ENCODE measurements around the gene CREBBP. TPM values are rescaled to one million over a fixed set of nuclear protein-coding genes. Genes with fewer than 3 reads are reported as not detected.
A peak's percentile ranks its signal among the peaks of the same experiment; 100 is the strongest.

Gene CREBBP
- total RNA-seq, 1 donor from 2014 or later: 151 TPM

GRCh38 chr16:3792472-3793012, 88.0 kb downstream of the CREBBP start:
- Mint-ChIP-seq H3K27ac (peak overlapping the region; percentile 35), H3K4me3 (no peak overlapping the region), H3K36me3 (peaks cover 28% of the 10 kb centered on the region), H3K27me3 (ENCODE audit: low read depth) (no peaks in the 10 kb centered on the region), H3K9me3 (no peaks in the 10 kb centered on the region), H3K4me1 (peaks cover 2% of the 10 kb centered on the region)
- TF ChIP-seq CTCF (IDR thresholded peaks at IDR 0.05; ENCODE audit: unreplicated experiment): no peak
- no peak for DNase-seq (ENCODE audit: low spot score in 2 of 2, unreplicated experiment in 2 of 2)

- Mint-ChIP-seq H3K4me3 (no peak overlapping the region), H3K36me3 (peaks cover 30% of the 10 kb centered on the region), H3K27ac (no peak overlapping the region), H3K27me3 (ENCODE audit: low read depth) (no peaks in the 10 kb centered on the region), H3K9me3 (no peaks in the 10 kb centered on the region), H3K4me1 (no peaks in the 10 kb centered on the region)
- no peak for TF ChIP-seq CTCF (IDR thresholded peaks at IDR 0.05; ENCODE audit: unreplicated experiment)
- DNase-seq (ENCODE audit: low spot score in 2 of 2, unreplicated experiment in 2 of 2): no peak
These were observed 88.8 kb downstream of the CREBBP start for GRCh38 chr16:3791701-3792100.

- DNase-seq (ENCODE audit: low spot score in 2 of 2, unreplicated experiment in 2 of 2): no peak
- no peaks in the 10 kb centered on the region for H3K4me1 Mint-ChIP-seq
- no peaks in the 10 kb centered on the region for H3K9me3 Mint-ChIP-seq
- no peak for TF ChIP-seq CTCF (IDR thresholded peaks at IDR 0.05; ENCODE audit: unreplicated experiment)
- H3K27me3 Mint-ChIP-seq (ENCODE audit: low read depth): no peaks in the 10 kb centered on the region
- no peak overlapping the region for H3K4me3 Mint-ChIP-seq
- peaks cover 32% of the 10 kb centered on the region for H3K36me3 Mint-ChIP-seq
- H3K27ac Mint-ChIP-seq: no peak overlapping the region
These were observed 91.0 kb downstream of the CREBBP start for GRCh38 chr16:3789375-3790099.

GRCh38 chr16:3788711-3789374, 91.7 kb downstream of the CREBBP start:
- DNase-seq (ENCODE audit: low spot score in 2 of 2, unreplicated experiment in 2 of 2): no peak
- Mint-ChIP-seq H3K27me3 (ENCODE audit: low read depth) (no peaks in the 10 kb centered on the region), H3K4me3 (no peak overlapping the region), H3K9me3 (no peaks in the 10 kb centered on the region), H3K36me3 (peaks cover 32% of the 10 kb centered on the region), H3K4me1 (no peaks in the 10 kb centered on the region), H3K27ac (no peak overlapping the region)
- TF ChIP-seq CTCF (IDR thresholded peaks at IDR 0.05; ENCODE audit: unreplicated experiment): no peak

GRCh38 chr16:3787924-3788661, 92.4 kb downstream of the CREBBP start:
- no peak for TF ChIP-seq CTCF (IDR thresholded peaks at IDR 0.05; ENCODE audit: unreplicated experiment)
- H3K4me3 Mint-ChIP-seq: no peak overlapping the region
- H3K9me3 Mint-ChIP-seq: no peaks in the 10 kb centered on the region
- H3K36me3 Mint-ChIP-seq: peaks cover 32% of the 10 kb centered on the region
- no peak overlapping the region for H3K27ac Mint-ChIP-seq
- no peak for DNase-seq (ENCODE audit: low spot score in 2 of 2, unreplicated experiment in 2 of 2)
- H3K27me3 Mint-ChIP-seq (ENCODE audit: low read depth): no peaks in the 10 kb centered on the region
- no peaks in the 10 kb centered on the region for H3K4me1 Mint-ChIP-seq

Data from mesothelial cell of epicardium (in vitro differentiated cells).